Measurements from ENCODE around the gene NOX5.
A peak's percentile ranks its signal among the peaks of the same experiment; 100 is the strongest.

The NOX5 gene

DNA sequence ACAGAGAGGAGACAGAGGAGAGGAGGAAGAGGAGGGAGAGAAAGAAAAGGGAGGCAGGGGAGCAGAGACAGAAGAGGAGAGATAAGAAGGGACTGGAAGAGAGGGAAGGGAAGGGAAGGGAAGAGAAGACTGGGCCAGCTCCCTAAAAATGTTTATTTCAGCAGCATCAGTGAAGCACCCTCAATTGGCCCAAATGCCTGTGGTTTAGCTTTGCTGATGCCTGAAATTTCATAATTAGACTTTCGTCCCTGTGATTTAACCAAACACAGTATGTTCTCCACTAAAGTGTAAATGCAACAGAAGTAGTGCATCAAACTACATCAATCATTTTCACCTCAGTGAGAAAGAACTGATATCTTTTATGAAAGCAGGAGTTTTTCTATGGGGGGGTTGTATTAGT lies 55.9 kb downstream of the NOX5 start:
- in situ Hi-C loops (cut with MboI; ENCODE audit: low pct_unique_long_range_greater_than_20kb, low sequenced_read_pairs) = loop anchor here (25.0 kb wide), 1 partner anchor 317 kb away; no protein-coding TSS in a partner anchor

DNA sequence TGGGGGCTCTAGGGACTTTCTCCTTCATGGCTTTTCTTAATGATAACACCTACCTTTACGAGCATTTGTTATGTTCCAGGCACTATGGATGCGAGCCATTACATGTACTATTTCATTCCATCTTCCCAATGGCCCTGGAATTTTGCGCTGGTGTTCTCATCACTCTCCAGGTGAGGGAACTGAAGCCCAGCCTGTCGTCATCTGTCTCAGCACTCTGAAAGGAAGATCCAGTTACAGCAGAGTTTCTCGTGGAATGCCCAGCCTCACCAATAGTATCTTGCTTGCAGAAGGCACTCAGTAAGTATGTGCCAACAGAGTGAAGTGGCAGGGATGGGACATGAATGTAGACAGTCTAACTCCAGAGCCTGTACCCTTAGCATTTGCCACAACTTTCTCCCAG lies 56.8 kb downstream of the NOX5 start:
- DNase-seq = no peak
- in situ Hi-C loops (cut with MboI; ENCODE audit: low pct_unique_long_range_greater_than_20kb, low sequenced_read_pairs) = loop anchor here (25.0 kb wide), 1 partner anchor 316 kb away; no protein-coding TSS in a partner anchor

More for the DNA sequence above, 55.9 kb downstream of the NOX5 start:
- DNase-seq = no peak

DNA sequence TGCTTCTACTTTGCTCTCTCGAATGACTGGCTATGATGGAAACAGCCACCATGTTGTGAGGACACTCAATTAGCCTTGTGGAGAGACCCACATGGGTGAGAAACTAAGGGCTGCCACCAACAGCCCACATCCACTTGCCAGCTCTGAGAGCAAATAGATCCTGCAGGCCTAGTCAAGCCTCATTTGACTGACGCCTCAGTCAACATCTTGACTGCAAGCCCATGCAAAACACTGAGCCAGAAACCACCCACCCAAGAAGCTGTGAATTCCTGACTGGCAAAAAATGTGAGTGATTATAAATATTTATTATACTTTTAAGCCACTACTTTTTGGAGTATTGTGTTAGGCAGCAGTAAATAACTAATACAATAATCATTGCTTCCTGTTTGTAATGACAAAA lies 58.4 kb downstream of the NOX5 start:
- no peak for DNase-seq
- in situ Hi-C loops (cut with MboI; ENCODE audit: low pct_unique_long_range_greater_than_20kb, low sequenced_read_pairs) = loop anchor here (25.0 kb wide), 1 partner anchor 314 kb away; no protein-coding TSS in a partner anchor

DNA sequence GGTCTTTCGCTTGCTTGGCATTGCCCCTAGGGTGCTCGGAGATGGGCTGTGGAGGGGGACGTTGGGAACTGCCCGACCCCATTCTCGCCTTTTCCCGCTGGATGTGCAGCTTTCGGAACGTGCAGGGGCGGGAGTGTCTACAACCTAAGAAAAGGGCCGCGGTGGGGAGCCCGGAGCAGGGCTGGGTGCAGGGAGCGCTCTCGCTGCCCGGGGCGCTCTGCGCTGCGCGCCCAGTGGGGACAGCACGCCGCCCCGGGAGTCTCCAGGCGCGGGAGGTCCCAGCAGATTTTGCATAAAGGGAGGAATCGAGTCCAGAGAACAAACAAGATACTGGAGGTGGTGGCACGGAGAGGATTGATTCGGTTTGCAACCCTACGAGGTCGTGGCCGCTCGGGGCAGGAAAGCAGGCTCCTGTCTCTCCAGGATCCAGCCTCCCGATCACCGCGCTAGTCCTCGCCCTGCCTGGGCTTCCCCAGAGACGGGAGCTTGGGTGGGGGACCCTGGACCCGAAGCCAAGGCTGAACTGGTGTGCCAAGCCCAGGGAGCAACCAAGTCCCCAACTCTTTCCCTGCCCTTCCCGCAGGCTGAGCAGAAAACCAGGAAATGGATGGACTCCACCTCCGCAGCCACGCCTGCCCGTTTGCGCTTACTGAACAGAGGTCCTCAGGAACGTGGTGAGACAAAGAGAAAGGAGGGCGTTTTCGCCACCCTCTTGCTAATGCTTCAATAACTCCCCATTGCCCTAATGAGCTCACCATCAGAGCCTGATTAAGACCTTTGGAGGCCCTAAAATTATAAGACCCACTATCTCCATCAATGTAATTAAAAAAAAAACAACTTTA lies 59.7 kb downstream of the NOX5 start:
- in situ Hi-C loops (cut with MboI; ENCODE audit: low pct_unique_long_range_greater_than_20kb, low sequenced_read_pairs) = loop anchor here (25.0 kb wide), 1 partner anchor 313 kb away; no protein-coding TSS in a partner anchor
- peak; percentile 61 for DNase-seq

DNA sequence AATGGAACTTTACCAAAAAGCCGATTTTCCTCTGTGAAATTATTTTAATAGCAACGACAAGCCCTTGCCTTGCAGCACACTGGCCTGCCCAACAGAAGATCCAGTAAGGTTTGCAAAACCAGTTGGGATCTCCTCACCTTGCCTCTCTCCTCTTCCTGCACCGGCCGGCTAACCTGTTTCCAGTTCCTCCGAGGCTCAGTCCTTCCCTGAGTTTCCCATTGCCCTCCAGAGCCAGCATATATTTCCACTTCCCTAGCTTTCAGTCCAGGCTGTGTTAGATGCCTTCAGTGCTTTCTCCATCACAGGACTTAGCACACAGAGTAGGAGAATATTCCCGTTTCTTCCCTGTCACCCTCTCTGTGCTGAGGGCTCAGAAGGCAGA lies 60.3 kb downstream of the NOX5 start:
- in situ Hi-C loops (cut with MboI; ENCODE audit: low pct_unique_long_range_greater_than_20kb, low sequenced_read_pairs) = loop anchor here (25.0 kb wide), 1 partner anchor 312 kb away; no protein-coding TSS in a partner anchor
- no peak for DNase-seq

DNA sequence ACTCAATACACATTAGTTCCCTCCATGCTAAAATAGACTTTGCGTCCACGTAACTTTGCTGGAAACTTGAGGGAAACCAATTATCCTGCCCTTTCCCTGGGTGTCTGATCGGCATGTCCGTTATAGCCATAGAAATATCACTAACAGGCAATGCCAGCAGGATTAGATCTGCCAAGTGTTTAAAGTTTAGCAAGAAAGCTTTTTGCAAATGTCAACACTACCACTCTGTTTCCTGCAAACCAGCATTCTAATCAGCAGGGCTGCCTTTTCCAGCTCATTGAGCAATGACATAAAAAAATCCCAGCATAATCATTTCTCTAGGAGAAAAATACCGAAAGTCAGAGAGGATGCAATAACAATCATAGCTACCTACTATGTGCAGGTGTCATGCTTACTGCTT lies 60.9 kb downstream of the NOX5 start:
- in situ Hi-C loops (cut with MboI; ENCODE audit: low pct_unique_long_range_greater_than_20kb, low sequenced_read_pairs) = no loop called here
- no peak for DNase-seq

DNA sequence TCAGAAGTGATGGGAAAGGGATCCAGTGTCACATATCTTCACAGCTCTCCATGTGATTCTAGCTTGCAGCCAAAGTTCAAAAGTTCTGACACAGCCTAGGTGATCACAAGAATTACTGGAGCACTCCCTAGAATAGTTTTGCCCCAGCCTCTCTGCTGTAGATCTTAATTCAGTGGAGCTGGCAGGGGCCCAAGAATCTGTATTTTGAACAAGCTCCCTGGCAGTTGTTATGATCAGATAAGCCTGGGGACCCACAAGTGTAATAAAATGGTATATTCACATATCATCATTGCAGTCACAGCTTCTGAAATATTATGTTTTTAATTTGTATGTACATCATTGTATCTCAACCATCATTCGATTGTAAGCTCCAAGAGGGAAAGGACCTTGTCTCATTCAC lies 62.3 kb downstream of the NOX5 start:
- no peak for DNase-seq
- in situ Hi-C loops (cut with MboI; ENCODE audit: low pct_unique_long_range_greater_than_20kb, low sequenced_read_pairs) = no loop called here

DNA sequence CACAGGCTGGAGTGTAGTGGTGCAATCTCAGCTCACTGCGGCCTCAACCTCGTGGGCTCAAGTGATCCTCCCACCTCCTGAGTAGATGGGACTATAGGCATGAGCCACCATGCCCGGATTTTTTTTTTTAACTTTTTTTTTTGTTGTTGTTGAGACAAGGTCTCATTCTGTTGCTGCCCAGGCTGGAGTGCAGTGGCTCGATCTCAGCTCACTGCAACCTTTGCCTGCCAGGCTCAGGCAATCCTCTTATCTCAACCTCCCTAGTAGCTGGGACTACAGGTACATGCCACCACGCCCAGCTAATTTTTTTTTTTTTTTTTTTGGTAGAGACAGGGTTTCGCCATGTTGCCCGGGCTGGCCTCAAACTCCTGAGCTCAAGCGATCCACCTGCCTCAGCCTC lies 64.1 kb downstream of the NOX5 start:
- in situ Hi-C loops (cut with MboI; ENCODE audit: low pct_unique_long_range_greater_than_20kb, low sequenced_read_pairs) = no loop called here
- no peak for DNase-seq

DNA sequence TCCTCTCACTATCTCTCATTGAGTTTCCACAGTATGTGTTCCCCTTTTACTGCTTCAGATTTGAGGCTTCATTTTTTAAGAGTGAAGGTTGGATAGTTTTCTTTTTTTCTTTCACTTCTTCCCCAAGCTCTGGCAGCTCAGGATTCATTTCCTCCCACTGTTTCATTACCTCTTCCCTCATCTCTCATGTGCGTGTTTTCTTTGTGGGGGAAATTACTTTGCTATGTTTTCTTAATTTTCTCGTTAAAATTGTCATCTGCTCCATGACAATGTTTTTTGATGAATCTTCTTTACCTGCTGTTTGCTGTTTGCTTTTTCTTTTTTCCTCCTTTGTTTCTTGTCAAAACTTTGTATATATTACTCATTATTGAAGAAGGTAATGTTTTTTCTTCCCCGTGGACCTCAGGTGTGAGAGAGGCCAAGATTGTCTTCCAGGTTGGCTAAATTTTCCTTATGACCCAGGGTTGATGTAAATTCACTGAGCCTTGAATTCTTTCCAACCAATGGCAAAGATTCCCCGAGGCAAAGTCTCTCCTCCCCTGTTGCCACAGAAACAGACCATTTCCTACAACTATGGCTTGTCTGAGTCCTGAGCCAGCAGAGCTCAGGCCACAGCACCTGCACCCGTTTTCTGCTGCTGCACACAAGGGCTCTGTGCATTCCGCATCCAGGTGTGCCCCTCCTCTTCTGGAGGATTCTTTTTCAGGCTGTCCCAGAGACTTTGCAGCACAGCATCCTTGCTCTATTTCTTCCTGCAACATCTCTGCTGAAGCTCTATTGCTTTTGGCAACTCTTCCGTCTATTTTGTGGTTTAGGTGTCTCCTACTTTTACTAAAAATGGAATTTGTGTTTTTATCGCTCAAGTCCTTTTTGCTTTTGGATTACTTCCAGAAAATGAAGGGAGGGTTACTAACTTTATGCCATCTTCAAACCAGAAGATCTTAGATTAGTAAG lies 66.1 kb downstream of the NOX5 start:
- DNase-seq = no peak
- in situ Hi-C loops (cut with MboI; ENCODE audit: low pct_unique_long_range_greater_than_20kb, low sequenced_read_pairs) = no loop called here

DNA sequence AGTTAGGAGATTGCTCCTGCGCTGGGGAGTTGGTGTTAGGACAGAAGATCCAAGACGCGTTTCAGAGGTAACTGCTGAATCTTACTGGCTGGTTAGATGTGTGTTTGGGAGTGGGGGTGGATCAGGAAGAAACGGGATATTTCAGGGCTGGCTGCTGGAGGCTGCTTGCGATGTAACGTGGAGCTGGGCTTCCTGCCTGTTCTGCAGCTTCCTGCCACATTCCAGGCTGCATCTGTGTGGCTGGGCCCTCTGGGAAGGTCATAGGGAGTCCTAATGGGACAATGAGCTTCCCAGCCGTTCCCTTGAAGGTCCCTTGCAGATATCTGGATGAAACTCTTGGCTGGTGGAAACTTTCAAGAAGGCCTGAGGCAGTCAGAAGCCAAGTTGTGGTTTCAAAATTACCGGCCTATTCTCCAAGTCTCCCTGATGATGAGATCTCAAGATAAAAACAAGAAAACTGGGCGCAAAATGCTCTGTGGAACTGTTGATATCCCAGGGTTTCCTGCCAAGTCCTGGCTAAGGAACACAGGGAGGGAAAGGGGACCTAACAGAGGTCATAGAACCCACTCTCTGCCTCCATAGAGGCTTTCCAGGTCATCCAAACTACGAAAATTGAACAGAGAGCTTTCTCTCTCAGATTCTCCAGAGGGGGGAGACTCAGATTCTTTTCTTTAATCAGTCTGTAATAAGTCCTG lies 67.0 kb downstream of the NOX5 start:
- in situ Hi-C loops (cut with MboI; ENCODE audit: low pct_unique_long_range_greater_than_20kb, low sequenced_read_pairs) = no loop called here
- no peak for DNase-seq

DNA sequence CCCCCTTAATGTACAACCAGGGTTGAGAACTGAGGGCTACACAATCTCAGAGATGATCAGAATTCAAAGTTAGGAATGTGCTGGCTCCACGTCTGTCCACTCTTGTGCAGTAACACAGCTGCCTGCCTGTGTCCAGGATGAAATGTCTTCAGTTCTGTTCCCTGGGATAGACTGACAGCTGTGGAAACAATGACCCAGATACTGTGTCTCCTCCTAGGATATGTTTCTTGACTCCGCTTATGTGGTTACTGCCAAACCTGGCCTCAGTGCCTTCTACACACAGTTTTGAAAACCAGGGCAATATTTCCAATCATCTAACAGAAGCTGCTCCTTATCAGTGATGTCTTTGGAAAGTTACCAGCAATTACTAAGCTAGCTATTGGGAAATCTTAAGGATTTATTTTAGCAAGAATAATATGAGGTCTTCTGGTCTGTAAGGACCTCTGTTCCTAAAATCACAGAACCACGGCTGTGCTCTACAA lies 67.6 kb downstream of the NOX5 start:
- in situ Hi-C loops (cut with MboI; ENCODE audit: low pct_unique_long_range_greater_than_20kb, low sequenced_read_pairs) = no loop called here

DNA sequence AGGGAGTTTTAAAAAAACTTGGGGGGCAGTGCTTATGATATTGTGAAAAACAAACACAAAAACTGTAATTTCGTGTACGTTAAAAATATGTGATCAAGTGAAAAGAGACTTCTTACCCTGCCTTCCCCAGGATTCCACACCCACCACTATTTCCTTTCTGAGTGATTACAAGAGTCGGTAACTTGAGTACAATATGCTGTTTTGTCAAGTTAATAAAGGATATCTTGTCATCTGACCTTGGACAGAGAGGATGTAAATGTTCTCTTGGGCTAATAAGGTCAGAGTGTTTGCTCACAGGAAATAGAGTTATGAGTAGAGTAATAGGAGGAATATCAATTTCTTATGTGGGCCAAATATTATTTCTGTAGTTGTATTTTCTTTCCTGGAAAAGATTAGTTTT lies 68.1 kb downstream of the NOX5 start:
- no peak for DNase-seq
- in situ Hi-C loops (cut with MboI; ENCODE audit: low pct_unique_long_range_greater_than_20kb, low sequenced_read_pairs) = no loop called here

More for the DNA sequence above, 67.6 kb downstream of the NOX5 start:
- DNase-seq = no peak

DNA sequence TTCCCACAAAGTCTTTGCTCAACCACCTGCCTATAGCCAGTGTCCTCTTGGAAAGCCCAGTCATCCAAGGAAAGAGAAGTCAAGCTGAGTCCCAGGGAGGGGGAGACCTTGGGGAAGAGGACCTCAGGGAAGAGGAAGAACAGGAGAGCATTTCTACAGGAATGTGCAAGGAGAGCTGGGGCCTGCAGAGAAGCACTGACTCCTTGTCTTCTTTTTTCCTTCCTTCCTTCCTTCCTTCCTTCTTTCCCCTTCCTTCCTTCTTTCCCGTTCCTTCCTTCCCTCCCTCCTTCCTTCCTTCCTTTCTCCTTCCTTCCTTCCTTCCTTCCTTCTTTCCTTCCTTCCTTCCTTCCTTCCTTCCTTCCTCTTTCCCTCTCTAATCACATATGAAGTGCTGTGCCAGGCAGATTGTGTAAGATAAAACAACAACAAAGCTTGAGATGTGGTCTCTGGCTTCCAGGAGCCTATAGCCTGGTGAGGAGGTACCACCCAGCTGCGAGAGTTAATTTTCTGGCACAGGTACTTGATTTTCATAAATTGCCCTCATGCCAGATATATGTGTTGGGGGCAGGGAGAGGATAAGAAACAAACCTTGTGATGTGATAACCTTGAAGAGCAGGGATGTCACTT lies 70.0 kb downstream of the NOX5 start:
- DNase-seq = no peak
- in situ Hi-C loops (cut with MboI; ENCODE audit: low pct_unique_long_range_greater_than_20kb, low sequenced_read_pairs) = no loop called here

DNA sequence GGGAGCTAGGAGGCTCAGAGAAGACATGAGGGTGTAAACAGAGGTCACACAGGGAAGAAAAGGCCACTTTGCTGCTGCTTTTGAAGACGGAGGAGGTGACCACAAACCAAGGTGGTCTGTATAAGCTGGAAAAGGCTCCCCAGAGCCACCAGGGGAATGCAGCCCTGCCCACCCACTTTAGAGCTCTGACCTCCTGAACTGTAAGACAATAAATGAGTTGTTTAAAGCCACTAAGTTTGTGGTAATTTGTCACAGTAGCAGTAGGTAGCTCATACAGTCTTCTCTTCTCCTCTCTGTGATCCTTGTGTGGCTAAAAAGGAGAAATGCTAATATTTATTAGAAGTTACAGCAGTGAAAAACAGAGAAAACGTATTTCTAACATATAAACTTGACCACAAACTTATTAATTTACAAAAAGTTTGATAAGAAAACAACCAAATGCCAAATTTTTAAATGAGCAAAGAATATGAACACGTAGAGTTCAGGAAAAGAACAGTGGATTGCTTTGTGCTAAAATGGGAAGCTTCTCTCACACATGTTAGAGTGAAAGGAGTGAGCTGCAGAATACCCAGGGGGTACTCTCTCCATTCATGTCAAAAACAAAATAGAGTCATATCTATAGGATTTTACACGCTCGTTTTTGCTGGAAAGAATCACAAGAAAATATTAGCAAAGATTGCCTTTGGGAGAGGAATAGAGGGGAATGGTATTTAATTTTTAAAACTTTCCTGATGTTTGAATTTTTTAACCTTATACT lies 71.0 kb downstream of the NOX5 start:
- in situ Hi-C loops (cut with MboI; ENCODE audit: low pct_unique_long_range_greater_than_20kb, low sequenced_read_pairs) = no loop called here
- no peak for DNase-seq

DNA sequence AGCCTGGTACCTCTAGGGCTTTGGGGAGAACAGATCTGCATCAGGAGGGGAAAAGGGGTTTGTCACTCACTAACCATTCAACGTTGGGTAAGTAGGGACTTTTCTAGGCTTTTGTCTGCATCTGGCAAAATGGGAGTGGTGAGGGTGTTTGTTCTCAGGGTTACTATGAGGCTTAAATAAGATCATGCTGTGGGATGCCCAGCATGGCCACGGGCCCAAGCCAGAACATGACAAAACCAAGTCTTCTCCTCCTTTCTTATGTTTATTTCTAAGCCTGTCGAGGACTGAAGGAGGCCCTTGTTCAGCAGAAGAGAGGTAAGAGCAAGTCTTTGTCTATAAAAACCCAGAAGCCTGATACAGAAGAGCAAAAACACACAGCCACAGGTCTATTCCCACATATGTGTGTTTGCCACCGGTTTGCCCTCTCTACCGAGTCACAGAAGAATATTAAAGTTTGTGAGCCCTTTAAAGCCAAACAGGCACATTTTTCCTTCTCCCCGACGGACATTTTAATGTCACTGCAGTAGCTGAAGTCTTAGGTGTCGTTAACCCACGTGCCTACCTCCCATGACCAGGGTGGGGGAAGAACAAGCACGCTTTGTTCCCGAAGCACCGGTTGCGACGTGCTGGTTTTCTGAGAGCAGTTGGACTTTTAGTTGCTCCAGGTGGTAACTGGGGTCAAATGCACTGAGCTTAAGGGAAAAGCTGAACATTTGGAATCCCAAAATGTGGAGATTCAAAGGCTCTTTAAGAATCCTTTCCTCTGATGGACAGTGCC lies 72.1 kb downstream of the NOX5 start:
- no peak for DNase-seq
- in situ Hi-C loops (cut with MboI; ENCODE audit: low pct_unique_long_range_greater_than_20kb, low sequenced_read_pairs) = no loop called here

DNA sequence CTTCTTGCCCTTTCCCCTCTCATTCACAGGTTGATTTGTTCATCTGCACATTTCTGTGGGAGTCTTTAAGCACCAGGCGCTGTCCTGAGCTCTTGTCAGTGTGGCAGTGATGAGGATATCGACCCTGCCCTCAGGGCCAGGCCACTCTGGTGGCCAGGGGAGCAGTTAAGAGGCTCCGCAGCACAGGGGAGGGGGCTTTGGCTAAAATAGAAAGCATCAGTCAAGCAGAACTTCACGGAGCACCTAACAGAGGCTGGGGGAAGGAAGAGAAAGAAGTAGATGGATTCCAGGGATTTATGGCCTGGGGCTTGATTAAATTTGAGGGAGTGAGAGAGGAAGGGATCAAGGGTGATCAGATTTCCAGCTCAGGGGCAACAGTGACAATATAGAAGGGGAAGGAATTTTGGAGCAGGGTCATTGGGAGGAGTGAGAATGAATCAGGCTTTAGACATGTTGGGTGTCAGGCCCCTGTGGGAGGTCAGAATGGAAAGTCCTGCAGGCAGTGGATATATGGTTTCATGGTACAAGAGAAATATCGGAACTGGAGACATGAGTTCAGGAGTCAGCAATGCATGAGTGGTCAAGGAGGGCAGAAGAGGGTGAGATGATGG lies 73.0 kb downstream of the NOX5 start:
- no peak for DNase-seq

More for the DNA sequence above, 73.0 kb downstream of the NOX5 start:
- in situ Hi-C loops (cut with MboI; ENCODE audit: low pct_unique_long_range_greater_than_20kb, low sequenced_read_pairs) = no loop called here
